SK-N-SH treated with all-trans-retinoic acid at 6 μM for 48 hours (cell line): ENCODE measurements around the gene UBL3.

Experiments used
- ATAC-seq: fragments of 200-7000 bp; cut with Tn5 transposase; 3 replicates; pipeline ENCODE4 v1.9.1; 2020; ENCODE audit warnings: mild to moderate bottlenecking, moderate library complexity
- ARNTL ChIP-seq: fragments of 450-650 bp; formaldehyde crosslinking; IDR thresholded peaks from 2 replicates; pipeline ENCODE4 v1.5.0; 2020; ENCODE audit warnings: low read depth, mild to moderate bottlenecking, moderate library complexity, borderline replicate concordance
- BACH2 ChIP-seq: fragments of 250-450 bp; sonication (Bioruptor Pico); IDR thresholded peaks from 2 replicates; pipeline ENCODE4 v1.9.0; 2021; ENCODE audit warnings: mild to moderate bottlenecking, borderline replicate concordance
- CREB5 ChIP-seq: fragments of 250-450 bp; sonication (Bioruptor Pico); IDR thresholded peaks from 2 replicates; pipeline ENCODE4 v1.5.1; 2020; ENCODE audit warnings: low read depth, mild to moderate bottlenecking, moderate library complexity
- CSDC2 ChIP-seq: fragments of 250-450 bp; sonication (Bioruptor Pico); IDR thresholded peaks from 2 replicates; pipeline ENCODE4 v1.5.0; 2020; ENCODE audit warnings: mild to moderate bottlenecking, moderate library complexity
- ESRRG ChIP-seq: fragments of 250-450 bp; sonication (Bioruptor Pico); IDR thresholded peaks from 2 replicates; pipeline ENCODE4 v1.6.1; 2021; ENCODE audit warnings: mild to moderate bottlenecking
- GLIS3 ChIP-seq: fragments of 250-450 bp; sonication (Bioruptor Pico); IDR thresholded peaks from 2 replicates; pipeline ENCODE4 v1.5.0; 2020; ENCODE audit warnings: mild to moderate bottlenecking, moderate library complexity
- ISL1 ChIP-seq: fragments of 250-450 bp; sonication (Bioruptor Pico); IDR thresholded peaks from 2 replicates; pipeline ENCODE4 v2.1.2; 2022; ENCODE audit warnings: mild to moderate bottlenecking, moderate library complexity
- OSR1 ChIP-seq: fragments of 250-450 bp; sonication (Bioruptor Pico); IDR thresholded peaks from 2 replicates; pipeline ENCODE4 v1.8.0; 2022; ENCODE audit warnings: moderate library complexity, mild to moderate bottlenecking, inconsistent platforms
- PPARA ChIP-seq: fragments of 250-450 bp; sonication (Bioruptor Pico); IDR thresholded peaks from 2 replicates; pipeline ENCODE4 v1.5.0; 2020; ENCODE audit warnings: mild to moderate bottlenecking, borderline replicate concordance
- RARB ChIP-seq: fragments of 250-450 bp; sonication (Bioruptor Pico); IDR thresholded peaks from 2 replicates; pipeline ENCODE4 v1.8.0; 2021; ENCODE audit warnings: mild to moderate bottlenecking, moderate library complexity
- SNAI2 ChIP-seq: fragments of 250-450 bp; sonication (Bioruptor Pico); IDR thresholded peaks from 2 replicates; pipeline ENCODE4 v1.5.0; 2020; ENCODE audit warnings: mild to moderate bottlenecking, moderate library complexity
- TCF4 ChIP-seq: fragments of 250-450 bp; sonication (Bioruptor Pico); IDR thresholded peaks from 2 replicates; pipeline ENCODE4 v1.8.0; 2021; ENCODE audit warnings: mild to moderate bottlenecking, moderate library complexity, borderline replicate concordance
- TOX ChIP-seq: fragments of 250-450 bp; sonication (Bioruptor Pico); IDR thresholded peaks from 2 replicates; pipeline ENCODE4 v1.8.0; 2021; ENCODE audit warnings: mild to moderate bottlenecking, moderate library complexity, borderline replicate concordance
- TSHZ2 ChIP-seq: fragments of 250-450 bp; sonication (Bioruptor Pico); IDR thresholded peaks from 2 replicates; pipeline ENCODE4 v1.5.0; 2020; ENCODE audit warnings: mild to moderate bottlenecking, moderate library complexity
- ZC3H10 ChIP-seq: fragments of 250-450 bp; sonication (Bioruptor Pico); IDR thresholded peaks from 2 replicates; pipeline ENCODE4 v1.5.1; 2021; ENCODE audit warnings: mild to moderate bottlenecking, moderate library complexity
- ZFP3 ChIP-seq: fragments of 250-450 bp; sonication (Bioruptor Pico); IDR thresholded peaks from 2 replicates; pipeline ENCODE4 v1.5.0; 2020; ENCODE audit warnings: mild to moderate bottlenecking, moderate library complexity
- ZFP30 ChIP-seq: fragments of 450-650 bp; formaldehyde crosslinking; IDR thresholded peaks from 2 replicates; pipeline ENCODE4 v1.5.0; 2022; ENCODE audit warnings: mild to moderate bottlenecking, moderate library complexity
- ZNF565 ChIP-seq: fragments of 450-650 bp; formaldehyde crosslinking; conservative IDR thresholded peaks from 2 replicates; pipeline ENCODE4 v1.5.0; 2020; ENCODE audit warnings: low read depth, mild to moderate bottlenecking, moderate library complexity
- ZNF70 ChIP-seq: fragments of 450-650 bp; formaldehyde crosslinking; IDR thresholded peaks from 2 replicates; pipeline ENCODE4 v1.5.0; 2020; ENCODE audit warnings: mild to moderate bottlenecking, moderate library complexity
- ZNF8 ChIP-seq: fragments of 450-650 bp; formaldehyde crosslinking; IDR thresholded peaks from 2 replicates; pipeline ENCODE4 v1.5.0; 2020; ENCODE audit warnings: mild to moderate bottlenecking, moderate library complexity
- TF ChIP-seq, protein P1 (sequence below): fragments of 250-450 bp; sonication (Bioruptor Pico); IDR thresholded peaks from 2 replicates; pipeline ENCODE4 v1.8.0; 2021; ENCODE audit warnings: low read depth, mild to moderate bottlenecking, moderate library complexity, borderline replicate concordance
- TF ChIP-seq, protein P2 (sequence below): fragments of 250-450 bp; sonication (Bioruptor Pico); IDR thresholded peaks from 2 replicates; pipeline ENCODE4 v1.5.1; 2021; ENCODE audit warnings: mild to moderate bottlenecking, moderate library complexity
- TF ChIP-seq, protein P3 (sequence below): fragments of 250-450 bp; sonication (Bioruptor Pico); IDR thresholded peaks from 2 replicates; pipeline ENCODE4 v1.8.0; 2020; ENCODE audit warnings: mild to moderate bottlenecking, moderate library complexity, borderline replicate concordance

Gene UBL3

GRCh38 chr13:29761160-29761559, 89.3 kb downstream of the UBL3 start:
- no peak for TF ChIP-seq ZNF8 (CRISPR knock-in tag)
- no peak for TF ChIP-seq ZNF565 (CRISPR knock-in tag)
- no peak for TF ChIP-seq ZFP30 (CRISPR knock-in tag)
- no peak for TF ChIP-seq CREB5 (CRISPR knock-in tag)
- TF ChIP-seq BACH2 (CRISPR knock-in tag), result no peak
- TF ChIP-seq, protein P1, sequence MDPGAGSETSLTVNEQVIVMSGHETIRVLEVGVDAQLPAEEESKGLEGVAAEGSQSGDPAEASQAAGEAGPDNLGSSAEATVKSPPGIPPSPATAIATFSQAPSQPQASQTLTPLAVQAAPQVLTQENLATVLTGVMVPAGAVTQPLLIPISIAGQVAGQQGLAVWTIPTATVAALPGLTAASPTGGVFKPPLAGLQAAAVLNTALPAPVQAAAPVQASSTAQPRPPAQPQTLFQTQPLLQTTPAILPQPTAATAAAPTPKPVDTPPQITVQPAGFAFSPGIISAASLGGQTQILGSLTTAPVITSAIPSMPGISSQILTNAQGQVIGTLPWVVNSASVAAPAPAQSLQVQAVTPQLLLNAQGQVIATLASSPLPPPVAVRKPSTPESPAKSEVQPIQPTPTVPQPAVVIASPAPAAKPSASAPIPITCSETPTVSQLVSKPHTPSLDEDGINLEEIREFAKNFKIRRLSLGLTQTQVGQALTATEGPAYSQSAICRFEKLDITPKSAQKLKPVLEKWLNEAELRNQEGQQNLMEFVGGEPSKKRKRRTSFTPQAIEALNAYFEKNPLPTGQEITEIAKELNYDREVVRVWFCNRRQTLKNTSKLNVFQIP, result no peak
- no peak for TF ChIP-seq RARB (CRISPR knock-in tag)
- TF ChIP-seq GLIS3 (CRISPR knock-in tag), result no peak
- TF ChIP-seq TSHZ2, result no peak
- no peak for TF ChIP-seq OSR1
- TF ChIP-seq, protein P2, sequence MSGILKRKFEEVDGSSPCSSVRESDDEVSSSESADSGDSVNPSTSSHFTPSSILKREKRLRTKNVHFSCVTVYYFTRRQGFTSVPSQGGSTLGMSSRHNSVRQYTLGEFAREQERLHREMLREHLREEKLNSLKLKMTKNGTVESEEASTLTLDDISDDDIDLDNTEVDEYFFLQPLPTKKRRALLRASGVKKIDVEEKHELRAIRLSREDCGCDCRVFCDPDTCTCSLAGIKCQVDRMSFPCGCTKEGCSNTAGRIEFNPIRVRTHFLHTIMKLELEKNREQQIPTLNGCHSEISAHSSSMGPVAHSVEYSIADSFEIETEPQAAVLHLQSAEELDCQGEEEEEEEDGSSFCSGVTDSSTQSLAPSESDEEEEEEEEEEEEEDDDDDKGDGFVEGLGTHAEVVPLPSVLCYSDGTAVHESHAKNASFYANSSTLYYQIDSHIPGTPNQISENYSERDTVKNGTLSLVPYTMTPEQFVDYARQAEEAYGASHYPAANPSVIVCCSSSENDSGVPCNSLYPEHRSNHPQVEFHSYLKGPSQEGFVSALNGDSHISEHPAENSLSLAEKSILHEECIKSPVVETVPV (CRISPR knock-in tag), result no peak
- no peak for TF ChIP-seq ZC3H10
- no peak for TF ChIP-seq SNAI2 (CRISPR knock-in tag)
- no peak for TF ChIP-seq ARNTL (CRISPR knock-in tag)
- TF ChIP-seq ESRRG, result no peak
- TF ChIP-seq, protein P3, sequence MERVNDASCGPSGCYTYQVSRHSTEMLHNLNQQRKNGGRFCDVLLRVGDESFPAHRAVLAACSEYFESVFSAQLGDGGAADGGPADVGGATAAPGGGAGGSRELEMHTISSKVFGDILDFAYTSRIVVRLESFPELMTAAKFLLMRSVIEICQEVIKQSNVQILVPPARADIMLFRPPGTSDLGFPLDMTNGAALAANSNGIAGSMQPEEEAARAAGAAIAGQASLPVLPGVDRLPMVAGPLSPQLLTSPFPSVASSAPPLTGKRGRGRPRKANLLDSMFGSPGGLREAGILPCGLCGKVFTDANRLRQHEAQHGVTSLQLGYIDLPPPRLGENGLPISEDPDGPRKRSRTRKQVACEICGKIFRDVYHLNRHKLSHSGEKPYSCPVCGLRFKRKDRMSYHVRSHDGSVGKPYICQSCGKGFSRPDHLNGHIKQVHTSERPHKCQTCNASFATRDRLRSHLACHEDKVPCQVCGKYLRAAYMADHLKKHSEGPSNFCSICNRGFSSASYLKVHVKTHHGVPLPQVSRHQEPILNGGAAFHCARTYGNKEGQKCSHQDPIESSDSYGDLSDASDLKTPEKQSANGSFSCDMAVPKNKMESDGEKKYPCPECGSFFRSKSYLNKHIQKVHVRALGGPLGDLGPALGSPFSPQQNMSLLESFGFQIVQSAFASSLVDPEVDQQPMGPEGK (CRISPR knock-in tag), result no peak
- no peak for TF ChIP-seq ISL1 (CRISPR knock-in tag)
- TF ChIP-seq PPARA (CRISPR knock-in tag), result no peak
- TF ChIP-seq TCF4 (CRISPR knock-in tag), result no peak
- TF ChIP-seq TOX (CRISPR knock-in tag), result no peak
- ATAC-seq, result no peak

DNA sequence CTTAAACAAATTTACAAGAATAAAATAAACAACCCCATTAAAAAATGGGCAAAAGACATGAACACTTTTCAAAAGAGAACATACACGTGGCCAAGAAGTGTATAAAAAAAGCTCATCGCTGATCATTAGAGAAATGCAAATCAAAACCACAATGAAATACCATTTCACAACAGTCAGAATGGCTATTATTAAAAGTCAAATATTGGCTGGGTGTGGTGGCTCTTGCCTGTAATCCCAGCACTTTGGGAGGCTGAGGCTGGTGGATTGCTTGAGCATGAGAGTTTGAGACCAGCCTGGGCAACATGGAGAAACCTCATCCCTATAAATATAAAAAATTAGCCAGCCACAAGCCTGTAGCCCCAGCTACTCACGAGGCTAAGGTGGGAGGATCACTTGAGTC, 89.9 kb downstream of the UBL3 start:
- no peak for ATAC-seq
- TF ChIP-seq ZFP3 (CRISPR knock-in tag) (no peak), TCF4 (CRISPR knock-in tag) (no peak), OSR1 (no peak), ISL1 (CRISPR knock-in tag) (no peak), CREB5 (CRISPR knock-in tag) (no peak), ZC3H10 (no peak), ZNF70 (CRISPR knock-in tag) (no peak), SNAI2 (CRISPR knock-in tag) (no peak), TOX (CRISPR knock-in tag) (no peak), ESRRG (no peak), TSHZ2 (no peak), CSDC2 (no peak), GLIS3 (CRISPR knock-in tag) (no peak), PPARA (CRISPR knock-in tag) (no peak)
- TF ChIP-seq, protein P3 (CRISPR knock-in tag), result no peak
